Measurements from ENCODE around the gene OGFR. TPM values are rescaled to one million over a fixed set of nuclear protein-coding genes. Genes with fewer than 3 reads are reported as not detected.

OGFR gene
- polyA plus RNA-seq, 1 donor (not counting 4 experiments of a cell fraction or from before 2014, with no cell fraction given) = 39.8 TPM

DNA sequence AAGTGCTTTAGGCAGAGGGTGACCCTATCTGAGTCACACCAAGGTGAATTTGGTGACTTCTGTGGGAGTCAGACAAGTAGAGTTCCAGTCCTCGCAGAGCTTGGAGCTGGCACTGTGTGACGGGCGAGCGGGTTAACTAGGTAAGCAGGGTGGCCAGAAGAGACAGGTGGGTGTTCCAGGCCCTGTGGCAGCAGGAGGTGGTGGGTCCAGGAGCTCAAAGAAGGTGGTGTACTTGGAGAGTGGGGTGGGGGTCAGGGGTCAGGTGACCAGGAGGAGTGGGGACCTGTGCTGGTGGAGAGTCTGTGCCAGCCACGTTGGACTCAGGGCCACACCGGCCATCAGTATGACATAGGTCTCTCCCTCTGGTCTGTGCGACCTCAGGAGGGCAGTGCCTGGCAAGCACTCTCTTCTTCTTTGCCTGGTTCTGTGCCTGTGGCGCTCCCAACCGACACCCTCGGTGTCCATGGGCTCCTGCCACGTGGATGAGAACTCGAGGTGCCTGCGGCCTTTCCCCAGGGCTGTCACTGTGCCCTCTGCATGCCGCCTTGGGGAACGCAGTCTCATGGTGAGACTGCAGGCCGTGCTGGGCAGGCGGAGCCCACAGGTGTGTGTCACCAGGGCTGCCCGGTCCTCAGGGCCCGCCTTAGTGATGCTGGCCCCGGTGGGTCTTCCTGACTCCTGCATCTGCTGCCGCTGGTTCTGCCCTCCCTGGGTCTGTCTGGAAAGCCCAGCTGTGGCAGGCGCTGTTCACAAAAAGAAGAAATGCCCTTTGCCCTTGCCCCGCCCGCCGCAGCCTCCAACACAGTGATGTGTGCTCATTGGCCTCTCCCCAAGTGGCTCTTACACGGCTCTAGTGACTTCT is 6.7 kb upstream of the OGFR start:
- H3K36me3 ChIP-seq (ENCODE audit: control insufficient read depth in 2 of 2, extremely low read depth in 1 of 2, insufficient read depth in 2 of 2, low read length in 2 of 2) = peaks cover 27% of the 10 kb centered on the region in 2 experiments
- dilution Hi-C loops (cut with MboI; ENCODE audit: extremely low pct_ligation_motif_present, low sequenced_read_pairs) = no loop called here
- TF ChIP-seq, protein P1, sequence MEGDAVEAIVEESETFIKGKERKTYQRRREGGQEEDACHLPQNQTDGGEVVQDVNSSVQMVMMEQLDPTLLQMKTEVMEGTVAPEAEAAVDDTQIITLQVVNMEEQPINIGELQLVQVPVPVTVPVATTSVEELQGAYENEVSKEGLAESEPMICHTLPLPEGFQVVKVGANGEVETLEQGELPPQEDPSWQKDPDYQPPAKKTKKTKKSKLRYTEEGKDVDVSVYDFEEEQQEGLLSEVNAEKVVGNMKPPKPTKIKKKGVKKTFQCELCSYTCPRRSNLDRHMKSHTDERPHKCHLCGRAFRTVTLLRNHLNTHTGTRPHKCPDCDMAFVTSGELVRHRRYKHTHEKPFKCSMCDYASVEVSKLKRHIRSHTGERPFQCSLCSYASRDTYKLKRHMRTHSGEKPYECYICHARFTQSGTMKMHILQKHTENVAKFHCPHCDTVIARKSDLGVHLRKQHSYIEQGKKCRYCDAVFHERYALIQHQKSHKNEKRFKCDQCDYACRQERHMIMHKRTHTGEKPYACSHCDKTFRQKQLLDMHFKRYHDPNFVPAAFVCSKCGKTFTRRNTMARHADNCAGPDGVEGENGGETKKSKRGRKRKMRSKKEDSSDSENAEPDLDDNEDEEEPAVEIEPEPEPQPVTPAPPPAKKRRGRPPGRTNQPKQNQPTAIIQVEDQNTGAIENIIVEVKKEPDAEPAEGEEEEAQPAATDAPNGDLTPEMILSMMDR (optimal IDR thresholded peaks at IDR 0.05 in 1 of 3, IDR thresholded peaks at IDR 0.05 in 1 of 3, conservative IDR thresholded peaks at IDR 0.05 in 1 of 3; ENCODE audit: extremely low read depth in 1 of 3, insufficient read depth in 2 of 3, low read length in 3 of 3) = no peak
- no peak for TF ChIP-seq EZH2 (IDR thresholded peaks at IDR 0.05; ENCODE audit: low read length)
- no peak overlapping the region for H3K27ac ChIP-seq (ENCODE audit: control insufficient read depth, insufficient read depth, low read length)
- peaks cover 3% of the 10 kb centered on the region for H3K9me1 ChIP-seq (ENCODE audit: control insufficient read depth, extremely low read depth, insufficient read depth, low read length)
- peaks cover 16% of the 10 kb centered on the region for H3K4me1 ChIP-seq (ENCODE audit: control insufficient read depth, extremely low read depth, insufficient read depth, low read length)
- FAIRE-seq = no peak
- H3K9ac ChIP-seq (ENCODE audit: control insufficient read depth, extremely low read depth, insufficient read depth, low read length) = no peak overlapping the region
- H2AFZ ChIP-seq (ENCODE audit: control insufficient read depth, low read length) = no peak overlapping the region
- H3K79me2 ChIP-seq (ENCODE audit: control insufficient read depth, insufficient read depth, low read length) = peaks cover 13% of the 10 kb centered on the region
- no peak for DNase-seq (ENCODE audit: low read depth, low spot score)
- H4K20me1 ChIP-seq (ENCODE audit: control insufficient read depth, extremely low read depth, insufficient read depth, low read length) = no peaks in the 10 kb centered on the region
- H3K9me3 ChIP-seq (ENCODE audit: control insufficient read depth, low read depth, low read length) = no peaks in the 10 kb centered on the region
- peak overlapping the region; percentile 71 for H3K4me2 ChIP-seq (ENCODE audit: control insufficient read depth, extremely low read depth, insufficient read depth, low read depth, low read length)
- peak overlapping the region in 1 of 3 experiments; percentile 51 for H3K4me3 ChIP-seq (ENCODE audit: control insufficient read depth in 2 of 3, extremely low read depth in 1 of 3, insufficient read depth in 2 of 3, low read depth in 1 of 3, low read length in 3 of 3)
- no peaks in the 10 kb centered on the region for H3K27me3 ChIP-seq (ENCODE audit: control insufficient read depth, extremely low read depth, insufficient read depth, low read length)

- TF ChIP-seq, protein P1 (optimal IDR thresholded peaks at IDR 0.05 in 1 of 3, IDR thresholded peaks at IDR 0.05 in 1 of 3, conservative IDR thresholded peaks at IDR 0.05 in 1 of 3; ENCODE audit: extremely low read depth in 1 of 3, insufficient read depth in 2 of 3, low read length in 3 of 3) = no peak
- no peak for TF ChIP-seq EZH2 (IDR thresholded peaks at IDR 0.05; ENCODE audit: low read length)
- H3K27me3 ChIP-seq (ENCODE audit: control insufficient read depth, extremely low read depth, insufficient read depth, low read length) = no peaks in the 10 kb centered on the region
- H3K9me3 ChIP-seq (ENCODE audit: control insufficient read depth, low read depth, low read length) = no peaks in the 10 kb centered on the region
- peaks cover 3% of the 10 kb centered on the region for H3K9me1 ChIP-seq (ENCODE audit: control insufficient read depth, extremely low read depth, insufficient read depth, low read length)
- dilution Hi-C loops (cut with MboI; ENCODE audit: extremely low pct_ligation_motif_present, low sequenced_read_pairs) = no loop called here
- H3K4me3 ChIP-seq (ENCODE audit: control insufficient read depth in 2 of 3, extremely low read depth in 1 of 3, insufficient read depth in 2 of 3, low read depth in 1 of 3, low read length in 3 of 3) = no peak overlapping the region
- H3K36me3 ChIP-seq (ENCODE audit: control insufficient read depth in 2 of 2, extremely low read depth in 1 of 2, insufficient read depth in 2 of 2, low read length in 2 of 2) = peaks cover 27% of the 10 kb centered on the region in 2 experiments
- no peak overlapping the region for H2AFZ ChIP-seq (ENCODE audit: control insufficient read depth, low read length)
- peaks cover 10% of the 10 kb centered on the region for H3K4me1 ChIP-seq (ENCODE audit: control insufficient read depth, extremely low read depth, insufficient read depth, low read length)
- no peak overlapping the region for H3K27ac ChIP-seq (ENCODE audit: control insufficient read depth, insufficient read depth, low read length)
- no peak overlapping the region for H3K4me2 ChIP-seq (ENCODE audit: control insufficient read depth, extremely low read depth, insufficient read depth, low read depth, low read length)
- H4K20me1 ChIP-seq (ENCODE audit: control insufficient read depth, extremely low read depth, insufficient read depth, low read length) = no peaks in the 10 kb centered on the region
- FAIRE-seq (no peak), DNase-seq (ENCODE audit: low read depth, low spot score) (no peak)
- H3K9ac ChIP-seq (ENCODE audit: control insufficient read depth, extremely low read depth, insufficient read depth, low read length) = no peak overlapping the region
- peaks cover 13% of the 10 kb centered on the region for H3K79me2 ChIP-seq (ENCODE audit: control insufficient read depth, insufficient read depth, low read length)
Observed at GRCh38 chr20:62799036-62799435, 5.6 kb upstream of the OGFR start.

All from keratinocyte (primary cell).